ENCODE data around the gene LNP1.
"Not testable (repeated sequence)": the region's sequence is repeated elsewhere in the genome, so short reads cannot be mapped to it uniquely, and the experiment has no call there.

Gene LNP1

GRCh38 chr3:100400780-100401673 lies at the start of gene LNP1, which contains the start of gene TOMM70:
Gene LNP1 (plus strand): TSS chr3:100401539. CDS start chr3:100429730, 28,191 bp downstream.
Gene TOMM70 (minus strand): TSS chr3:100401089. CDS start chr3:100400949, 140 bp downstream.
- peak; percentile 90 for DNase-seq (ENCODE audit: low spot score)

GRCh38 chr3:100351770-100352169 lies 49.6 kb upstream of the LNP1 start:
- DNase-seq (ENCODE audit: low spot score), result not testable (repeated sequence)

- DNase-seq (ENCODE audit: low spot score), result no peak
Measured at GRCh38 chr3:100352296-100353231, 48.8 kb upstream of the LNP1 start.

- no peak for DNase-seq (ENCODE audit: low spot score)
Measured at GRCh38 chr3:100354850-100355249, 46.5 kb upstream of the LNP1 start.

- DNase-seq (ENCODE audit: low spot score), result no peak
Measured at GRCh38 chr3:100358413-100358812, 42.9 kb upstream of the LNP1 start.

GRCh38 chr3:100359035-100359434 lies 42.3 kb upstream of the LNP1 start:
- DNase-seq (ENCODE audit: low spot score), result no peak

GRCh38 chr3:100360757-100361496 lies 40.4 kb upstream of the LNP1 start:
- no peak for DNase-seq (ENCODE audit: low spot score)

GRCh38 chr3:100361897-100362296 lies 39.4 kb upstream of the LNP1 start:
- DNase-seq (ENCODE audit: low spot score), result no peak

GRCh38 chr3:100364421-100364820 lies 36.9 kb upstream of the LNP1 start:
- DNase-seq (ENCODE audit: low spot score), result no peak

GRCh38 chr3:100366424-100366823 lies 34.9 kb upstream of the LNP1 start:
- DNase-seq (ENCODE audit: low spot score), result no peak

- DNase-seq (ENCODE audit: low spot score), result no peak
Measured at GRCh38 chr3:100368441-100368840, 32.9 kb upstream of the LNP1 start.

- no peak for DNase-seq (ENCODE audit: low spot score)
Measured at GRCh38 chr3:100370756-100371155, 30.6 kb upstream of the LNP1 start.

- DNase-seq (ENCODE audit: low spot score), result no peak
Measured at GRCh38 chr3:100374521-100374920, 26.8 kb upstream of the LNP1 start.

GRCh38 chr3:100376301-100376700 lies 25.0 kb upstream of the LNP1 start:
- no peak for DNase-seq (ENCODE audit: low spot score)

- no peak for DNase-seq (ENCODE audit: low spot score)
Measured at GRCh38 chr3:100384733-100385525, 16.4 kb upstream of the LNP1 start.

- no peak for DNase-seq (ENCODE audit: low spot score)
Measured at GRCh38 chr3:100386437-100387074, 14.8 kb upstream of the LNP1 start.

- no peak for DNase-seq (ENCODE audit: low spot score)
Measured at GRCh38 chr3:100389025-100389424, 12.3 kb upstream of the LNP1 start.

GRCh38 chr3:100395679-100396431 lies 5.5 kb upstream of the LNP1 start:
- no peak for DNase-seq (ENCODE audit: low spot score)

GRCh38 chr3:100396967-100397366 lies 4.4 kb upstream of the LNP1 start:
- DNase-seq (ENCODE audit: low spot score), result no peak

Data from germinal center (tissue), 1 donor.